SK-N-SH treated with all-trans-retinoic acid at 6 μM for 48 hours (cell line): ENCODE measurements around the gene KCNH1.

ENCODE experiments used
- ATAC-seq: fragments of 200-7000 bp; cut with Tn5 transposase; 3 replicates; pipeline ENCODE4 v1.9.1; 2020; ENCODE audit warnings: mild to moderate bottlenecking, moderate library complexity
- ARNTL ChIP-seq: fragments of 450-650 bp; formaldehyde crosslinking; IDR thresholded peaks from 2 replicates; pipeline ENCODE4 v1.5.0; 2020; ENCODE audit warnings: low read depth, mild to moderate bottlenecking, moderate library complexity, borderline replicate concordance
- CREB5 ChIP-seq: fragments of 250-450 bp; sonication (Bioruptor Pico); IDR thresholded peaks from 2 replicates; pipeline ENCODE4 v1.5.1; 2020; ENCODE audit warnings: low read depth, mild to moderate bottlenecking, moderate library complexity
- CSDC2 ChIP-seq: fragments of 250-450 bp; sonication (Bioruptor Pico); IDR thresholded peaks from 2 replicates; pipeline ENCODE4 v1.5.0; 2020; ENCODE audit warnings: mild to moderate bottlenecking, moderate library complexity
- CSRNP3 ChIP-seq: fragments of 250-450 bp; sonication (Bioruptor Pico); IDR thresholded peaks from 2 replicates; pipeline ENCODE4 v1.5.1; 2021; ENCODE audit warnings: mild to moderate bottlenecking, moderate library complexity
- ESRRG ChIP-seq: fragments of 250-450 bp; sonication (Bioruptor Pico); IDR thresholded peaks from 2 replicates; pipeline ENCODE4 v1.6.1; 2021; ENCODE audit warnings: mild to moderate bottlenecking
- GLIS3 ChIP-seq: fragments of 250-450 bp; sonication (Bioruptor Pico); IDR thresholded peaks from 2 replicates; pipeline ENCODE4 v1.5.0; 2020; ENCODE audit warnings: mild to moderate bottlenecking, moderate library complexity
- ISL1 ChIP-seq: fragments of 250-450 bp; sonication (Bioruptor Pico); IDR thresholded peaks from 2 replicates; pipeline ENCODE4 v2.1.2; 2022; ENCODE audit warnings: mild to moderate bottlenecking, moderate library complexity
- PATZ1 ChIP-seq: fragments of 250-450 bp; sonication (Bioruptor Pico); IDR thresholded peaks from 2 replicates; pipeline ENCODE4 v1.8.0; 2020; ENCODE audit warnings: mild to moderate bottlenecking, moderate library complexity, borderline replicate concordance
- POU6F1 ChIP-seq: fragments of 250-450 bp; sonication (Bioruptor Pico); IDR thresholded peaks from 2 replicates; pipeline ENCODE4 v1.8.0; 2021; ENCODE audit warnings: low read depth, mild to moderate bottlenecking, moderate library complexity, borderline replicate concordance
- PPARA ChIP-seq: fragments of 250-450 bp; sonication (Bioruptor Pico); IDR thresholded peaks from 2 replicates; pipeline ENCODE4 v1.5.0; 2020; ENCODE audit warnings: mild to moderate bottlenecking, borderline replicate concordance
- RARB ChIP-seq: fragments of 250-450 bp; sonication (Bioruptor Pico); IDR thresholded peaks from 2 replicates; pipeline ENCODE4 v1.8.0; 2021; ENCODE audit warnings: mild to moderate bottlenecking, moderate library complexity
- SNAI2 ChIP-seq: fragments of 250-450 bp; sonication (Bioruptor Pico); IDR thresholded peaks from 2 replicates; pipeline ENCODE4 v1.5.0; 2020; ENCODE audit warnings: mild to moderate bottlenecking, moderate library complexity
- TCF4 ChIP-seq: fragments of 250-450 bp; sonication (Bioruptor Pico); IDR thresholded peaks from 2 replicates; pipeline ENCODE4 v1.8.0; 2021; ENCODE audit warnings: mild to moderate bottlenecking, moderate library complexity, borderline replicate concordance
- TOX ChIP-seq: fragments of 250-450 bp; sonication (Bioruptor Pico); IDR thresholded peaks from 2 replicates; pipeline ENCODE4 v1.8.0; 2021; ENCODE audit warnings: mild to moderate bottlenecking, moderate library complexity, borderline replicate concordance
- ZC3H10 ChIP-seq: fragments of 250-450 bp; sonication (Bioruptor Pico); IDR thresholded peaks from 2 replicates; pipeline ENCODE4 v1.5.1; 2021; ENCODE audit warnings: mild to moderate bottlenecking, moderate library complexity
- ZFP3 ChIP-seq: fragments of 250-450 bp; sonication (Bioruptor Pico); IDR thresholded peaks from 2 replicates; pipeline ENCODE4 v1.5.0; 2020; ENCODE audit warnings: mild to moderate bottlenecking, moderate library complexity
- ZNF565 ChIP-seq: fragments of 450-650 bp; formaldehyde crosslinking; conservative IDR thresholded peaks from 2 replicates; pipeline ENCODE4 v1.5.0; 2020; ENCODE audit warnings: low read depth, mild to moderate bottlenecking, moderate library complexity
- ZNF8 ChIP-seq: fragments of 450-650 bp; formaldehyde crosslinking; IDR thresholded peaks from 2 replicates; pipeline ENCODE4 v1.5.0; 2020; ENCODE audit warnings: mild to moderate bottlenecking, moderate library complexity

The KCNH1 gene

GRCh38 chr1:210709701-210710100 is 424.2 kb downstream of the KCNH1 start:
- no peak for TF ChIP-seq CSDC2 (CRISPR knock-in tag)
- TF ChIP-seq GLIS3 = no peak
- TF ChIP-seq ZFP3 = no peak
- no peak for TF ChIP-seq CSRNP3 (CRISPR knock-in tag)
- TF ChIP-seq ARNTL = no peak
- TF ChIP-seq RARB = no peak
- TF ChIP-seq ISL1 (CRISPR knock-in tag) = no peak
- TF ChIP-seq TOX (CRISPR knock-in tag) = no peak
- no peak for TF ChIP-seq ZNF8
- TF ChIP-seq POU6F1 (CRISPR knock-in tag) = no peak
- TF ChIP-seq SNAI2 (CRISPR knock-in tag) = no peak
- TF ChIP-seq CREB5 (CRISPR knock-in tag) = no peak
- no peak for TF ChIP-seq ESRRG (CRISPR knock-in tag)
- ATAC-seq = no peak

- TF ChIP-seq TCF4 (CRISPR knock-in tag) = no peak
- ATAC-seq = no peak; the same call in 2 of the 3 replicates
These were observed 426.4 kb downstream of the KCNH1 start for GRCh38 chr1:210707300-210708240.

- TF ChIP-seq ZC3H10 (CRISPR knock-in tag) (no peak), ISL1 (CRISPR knock-in tag) (no peak), ZNF565 (no peak), RARB (no peak), PATZ1 (CRISPR knock-in tag) (no peak), CREB5 (CRISPR knock-in tag) (no peak), PPARA (CRISPR knock-in tag) (no peak), POU6F1 (CRISPR knock-in tag) (no peak), CSRNP3 (CRISPR knock-in tag) (no peak)
- no peak for ATAC-seq
These were observed 427.7 kb downstream of the KCNH1 start for GRCh38 chr1:210706246-210706645.
